Activated CD8-positive, alpha-beta T cell treated with anti-CD3 and anti-CD28 coated beads, Interleukin-2, amount 10 ng/mL, durations not matched to agents 7 days and 5 days (primary cell): ENCODE results near the gene CCDC150. TPM values are rescaled to one million over a fixed set of nuclear protein-coding genes. Genes with fewer than 3 reads are reported as not detected.

Source experiments
- ATAC-seq: fragments of 150-1000 bp; cut with Tn5 transposase; one replicate; pipeline ENCODE4 v1.10.0; 2021; ENCODE audit warnings: moderate library complexity
- CTCF ChIA-PET: fragments of 350-600 bp; sonication (Branson Sonifier 250); formaldehyde crosslinking; loops from one replicate; lab custom pipeline; 2021; ENCODE audit warnings: antibody characterized with exemption; lab: Charles Lee
- POLR2A ChIA-PET: fragments of 350-600 bp; sonication (Branson Sonifier 250); formaldehyde crosslinking; loops from one replicate; lab custom pipeline; 2021; ENCODE audit warnings: antibody characterized with exemption; lab: Charles Lee
- DNase-seq: peaks from one replicate; pipeline ENCODE4 v3.0.0-alpha.2; 2020
- H3K27ac Mint-ChIP-seq: one replicate; pipeline ENCODE4 v1.8.0; 2021; ENCODE audit warnings: mild to moderate bottlenecking, mixed read lengths
- H3K27me3 Mint-ChIP-seq: one replicate; pipeline ENCODE4 v1.8.0; 2021; ENCODE audit warnings: low read depth, mixed read lengths
- H3K36me3 Mint-ChIP-seq: one replicate; pipeline ENCODE4 v1.8.0; 2021; ENCODE audit warnings: low read depth, mixed read lengths
- H3K4me1 Mint-ChIP-seq: one replicate; pipeline ENCODE4 v1.8.0; 2021; ENCODE audit warnings: low read depth, mixed read lengths
- H3K4me3 Mint-ChIP-seq: one replicate; pipeline ENCODE4 v1.8.0; 2021; ENCODE audit warnings: mild to moderate bottlenecking, mixed read lengths
- H3K9me3 Mint-ChIP-seq: one replicate; pipeline ENCODE4 v1.8.0; 2022; ENCODE audit warnings: mixed read lengths; ENCODE audit not compliant: insufficient read depth
- total RNA-seq, 2 experiments: library from RNA; stranded (reverse); gene quantifications; one replicate each; pipeline ENCODE4 v1.2.3, GENCODE V29; 2021

CCDC150 gene
- total RNA-seq, 2 experiments from 2014 or later: 17.3 to 23.9 TPM

DNA sequence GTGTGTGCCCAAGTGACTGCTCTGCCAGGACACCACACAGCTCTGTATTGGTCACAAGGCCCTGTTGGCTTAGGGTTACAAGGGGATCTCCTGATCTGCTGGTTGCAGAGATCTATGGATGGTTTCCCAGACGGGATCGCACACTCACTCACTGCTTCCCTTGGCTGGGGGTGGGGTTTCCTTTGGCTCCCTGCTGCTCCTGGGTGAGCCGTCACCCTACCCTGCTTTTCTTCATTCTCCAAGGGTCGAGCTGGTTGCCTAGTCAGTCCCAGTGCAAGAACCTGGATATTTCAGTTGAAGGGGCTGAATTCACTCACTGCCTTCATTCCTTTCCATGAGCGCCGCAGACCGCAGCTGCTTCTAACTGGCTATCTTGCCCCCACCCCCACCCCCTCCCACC, 103.7 kb downstream of the CCDC150 start:
- Mint-ChIP-seq H3K27me3 (peaks cover 3% of the 10 kb centered on the region), H3K27ac (no peak overlapping the region), H3K9me3 (peaks cover 14% of the 10 kb centered on the region), H3K4me1 (peaks cover 5% of the 10 kb centered on the region), H3K36me3 (peaks cover 24% of the 10 kb centered on the region), H3K4me3 (no peak overlapping the region)
- POLR2A ChIA-PET: no interaction called here
- DNase-seq (no peak), ATAC-seq (no peak)
- CTCF ChIA-PET: no interaction called here

DNA sequence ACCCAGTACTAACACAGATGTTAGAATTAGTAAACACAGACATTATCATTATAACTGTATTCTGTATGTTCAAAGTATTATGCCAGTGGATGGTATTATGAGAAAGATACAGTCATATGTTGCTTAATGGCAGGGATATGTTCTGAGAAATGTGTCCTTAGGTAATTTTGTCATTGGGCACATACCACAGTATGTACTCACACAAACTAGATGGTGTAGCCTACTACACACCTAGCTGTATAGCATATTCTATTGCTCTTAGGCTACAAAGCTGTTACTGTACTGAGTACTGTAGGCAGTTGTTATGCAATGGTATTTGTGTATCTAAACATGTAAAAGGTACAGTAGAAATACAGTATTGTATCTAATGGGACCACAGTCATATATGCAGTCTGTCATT, 106.2 kb downstream of the CCDC150 start:
- ChIA-PET CTCF (no interaction called here), POLR2A (no interaction called here)
- Mint-ChIP-seq H3K27ac (no peak overlapping the region), H3K36me3 (peaks cover 12% of the 10 kb centered on the region), H3K4me1 (peaks cover 22% of the 10 kb centered on the region), H3K4me3 (no peak overlapping the region), H3K9me3 (peaks cover under 1% of the 10 kb centered on the region), H3K27me3 (no peaks in the 10 kb centered on the region)
- DNase-seq (no peak), ATAC-seq (no peak)

DNA sequence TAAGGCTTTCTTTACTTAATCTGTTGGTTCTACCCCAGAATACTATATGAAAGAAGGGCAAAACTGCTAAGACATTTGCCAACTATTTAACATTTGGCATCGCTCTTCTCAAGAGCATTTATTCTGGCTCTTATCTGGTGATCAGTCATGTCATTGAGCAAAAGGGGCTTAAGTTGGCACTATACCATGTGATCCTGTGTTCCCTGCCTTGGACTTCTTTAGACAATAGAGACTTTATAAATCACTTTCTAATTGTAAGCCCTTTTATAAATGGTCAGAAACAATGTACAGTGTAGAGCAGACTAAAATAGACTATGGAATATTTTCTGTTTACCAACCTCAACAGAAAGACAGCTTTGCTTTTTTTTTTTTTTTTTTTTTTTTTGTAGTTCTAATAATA, 107.9 kb downstream of the CCDC150 start:
- ATAC-seq (no peak), DNase-seq (no peak)
- CTCF ChIA-PET: no interaction called here
- Mint-ChIP-seq H3K4me3 (no peak overlapping the region), H3K36me3 (peaks cover 7% of the 10 kb centered on the region), H3K27me3 (no peaks in the 10 kb centered on the region), H3K27ac (no peak overlapping the region), H3K9me3 (no peaks in the 10 kb centered on the region), H3K4me1 (peaks cover 27% of the 10 kb centered on the region)
- POLR2A ChIA-PET: no interaction called here

DNA sequence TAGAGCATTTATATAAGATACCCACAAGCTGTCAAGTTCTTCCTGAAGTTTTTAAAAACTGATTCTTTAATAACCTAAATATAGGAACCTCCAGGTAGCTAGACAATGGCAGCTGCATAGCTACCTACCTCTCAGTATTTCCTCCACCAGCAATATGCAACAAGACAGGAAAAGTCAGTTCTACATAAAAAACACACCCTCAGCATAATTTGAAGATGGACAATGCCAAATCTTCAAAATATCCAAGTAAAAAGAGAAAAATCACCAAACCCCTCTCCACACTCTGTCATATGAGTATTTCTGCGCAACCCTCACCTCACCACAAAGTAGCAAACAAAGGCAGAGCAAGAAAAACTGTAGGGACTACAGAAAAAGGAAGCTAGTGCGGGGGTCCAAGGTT, 108.6 kb downstream of the CCDC150 start:
- Mint-ChIP-seq H3K9me3 (no peaks in the 10 kb centered on the region), H3K27me3 (no peaks in the 10 kb centered on the region), H3K27ac (no peak overlapping the region), H3K4me3 (no peak overlapping the region), H3K4me1 (peaks cover 27% of the 10 kb centered on the region), H3K36me3 (peaks cover 7% of the 10 kb centered on the region)
- DNase-seq: no peak
- ChIA-PET POLR2A (interaction anchor here (0.7 kb wide), 2 partner anchors 19 to 443 kb away, joined by 3 to 4 read pairs; no protein-coding TSS in a partner anchor), CTCF (no interaction called here)
- ATAC-seq: no peak

DNA sequence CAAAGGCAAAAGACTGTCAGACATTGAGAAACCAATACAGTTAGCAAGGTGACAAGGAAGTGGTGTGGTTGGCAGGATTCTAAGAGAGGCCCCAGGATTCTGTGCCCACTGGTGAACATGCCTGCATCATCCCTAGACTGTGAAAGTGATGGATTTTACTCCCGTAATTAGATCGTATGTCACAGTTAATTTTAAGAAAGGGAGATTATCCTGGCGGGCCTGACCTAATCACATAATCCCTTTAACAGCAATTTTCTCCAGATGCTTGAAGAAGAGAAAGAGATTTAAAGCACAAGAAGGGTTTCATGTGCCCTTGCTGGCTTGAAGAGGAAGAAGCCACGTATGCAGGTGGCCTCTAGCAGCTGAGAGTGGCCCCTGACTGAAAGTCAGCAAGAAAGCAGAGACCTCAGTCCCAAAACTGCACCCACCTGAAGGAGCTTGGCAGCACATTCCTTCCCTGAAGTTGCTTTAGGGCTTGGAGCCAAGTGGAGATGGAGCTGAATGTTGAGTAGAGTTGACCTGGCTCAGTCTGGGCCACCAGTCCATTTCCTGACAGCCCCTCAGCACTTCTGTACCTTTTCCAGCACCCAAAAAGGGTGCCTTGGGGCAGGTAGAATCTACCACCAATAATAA, 110.9 kb downstream of the CCDC150 start:
- Mint-ChIP-seq H3K36me3 (peaks cover 8% of the 10 kb centered on the region), H3K27ac (peak overlapping the region; percentile 26), H3K27me3 (no peaks in the 10 kb centered on the region), H3K4me1 (peaks cover 27% of the 10 kb centered on the region), H3K9me3 (peaks cover 1% of the 10 kb centered on the region), H3K4me3 (no peak overlapping the region)
- ATAC-seq (peak; percentile 22), DNase-seq (no peak)
- ChIA-PET CTCF (interaction anchor here (0.6 to 1.8 kb wide), 34 partner anchors 10 to 699 kb away, joined by 3 to 21 read pairs (median 4); partner anchors contain the start of gene CCDC150), POLR2A (interaction anchor here (0.6 to 0.9 kb wide), 2 partner anchors 136 to 766 kb away, joined by 3 read pairs; partner anchors contain the start of gene MOB4)

DNA sequence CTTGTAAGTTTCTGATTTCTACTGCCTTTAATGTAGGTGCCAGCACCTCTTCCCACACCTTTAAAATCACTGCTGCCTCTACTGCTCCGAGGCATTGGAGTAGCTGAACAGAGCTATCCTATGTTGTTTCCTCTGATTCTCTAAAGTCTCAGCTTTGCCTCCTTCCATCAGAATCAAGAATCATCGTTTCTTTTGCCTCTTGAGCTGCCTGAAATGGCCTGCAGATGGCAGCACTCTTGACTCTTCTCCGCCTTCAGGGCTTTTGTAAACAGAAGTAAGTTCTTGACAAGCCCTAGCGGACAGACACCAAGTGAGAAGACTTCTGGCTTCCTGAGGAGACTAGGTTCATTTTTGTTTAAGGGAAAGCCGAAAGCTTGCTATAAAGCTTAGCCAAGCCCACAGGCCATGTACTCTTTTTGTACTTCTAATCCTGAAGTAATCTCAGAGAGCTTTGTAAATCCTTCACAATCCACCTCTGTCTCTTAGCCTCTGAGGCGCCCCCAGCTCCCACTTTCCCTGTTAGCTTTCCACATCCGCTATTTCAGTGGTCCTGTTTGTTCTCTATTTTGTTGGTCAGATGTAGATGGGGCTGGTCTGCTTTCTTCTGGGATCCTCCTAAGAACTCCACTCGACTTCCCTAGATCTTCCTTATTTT, 111.6 kb downstream of the CCDC150 start:
- peak; percentile 95 for ATAC-seq
- peaks cover 14% of the 10 kb centered on the region for H3K36me3 Mint-ChIP-seq
- ChIA-PET POLR2A (interaction anchor here (0.9 kb wide), 1 partner anchor 765 kb away, joined by 3 read pairs; the partner anchor contains the start of gene MOB4), CTCF (interaction anchor here (0.6 to 1.8 kb wide), 37 partner anchors 9 to 699 kb away, joined by 3 to 21 read pairs (median 3); partner anchors contain the start of gene CCDC150)
- H3K4me3 Mint-ChIP-seq: no peak overlapping the region
- DNase-seq: peak; percentile 80
- peaks cover 8% of the 10 kb centered on the region for H3K9me3 Mint-ChIP-seq
- H3K4me1 Mint-ChIP-seq: peaks cover 27% of the 10 kb centered on the region
- H3K27me3 Mint-ChIP-seq: no peaks in the 10 kb centered on the region
- no peak overlapping the region for H3K27ac Mint-ChIP-seq

DNA sequence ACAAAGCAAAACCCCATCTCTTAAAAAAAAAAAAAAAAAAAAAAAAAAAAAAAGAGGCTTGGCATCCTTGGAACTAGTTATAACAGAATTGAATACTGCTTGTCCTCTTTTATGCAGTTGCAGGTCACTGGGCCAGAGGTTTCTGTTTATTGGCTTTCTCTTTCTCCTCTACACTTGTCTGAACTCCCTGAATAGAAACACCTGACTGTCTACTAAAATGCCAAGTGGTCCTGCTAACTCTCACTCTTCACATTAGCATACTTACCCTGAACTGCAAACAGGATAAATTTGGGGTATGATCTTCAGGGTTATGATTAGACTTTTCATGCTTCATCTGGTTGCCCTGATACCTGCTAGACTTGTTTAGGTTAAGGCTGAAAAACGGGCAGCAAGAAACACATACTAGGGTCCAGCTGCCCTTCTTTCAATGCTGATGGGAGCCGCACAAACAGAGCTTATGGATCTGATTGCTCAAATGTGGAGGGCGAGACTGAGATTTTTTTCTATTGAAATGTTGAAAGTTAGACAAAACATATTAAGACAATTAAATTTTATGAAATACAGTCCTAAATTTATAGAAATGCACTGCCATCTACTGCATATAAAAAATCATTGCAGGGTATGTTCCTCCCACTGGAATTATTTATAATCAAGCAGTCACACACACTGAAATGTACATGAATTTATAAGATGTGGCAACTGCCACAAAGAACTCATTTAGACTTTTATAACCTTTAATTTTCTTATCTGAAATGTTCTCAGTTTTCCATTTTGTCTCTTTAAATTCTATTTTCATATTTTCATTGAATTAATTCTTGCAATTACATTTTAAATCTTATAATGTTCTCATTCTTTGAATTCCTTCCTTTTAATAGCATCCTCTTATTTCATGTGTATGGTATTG, 119.2 kb downstream of the CCDC150 start:
- Mint-ChIP-seq H3K27ac (no peak overlapping the region), H3K36me3 (peaks cover 45% of the 10 kb centered on the region), H3K27me3 (no peaks in the 10 kb centered on the region), H3K9me3 (peaks cover 13% of the 10 kb centered on the region), H3K4me3 (no peak overlapping the region), H3K4me1 (peaks cover 2% of the 10 kb centered on the region)
- no peak for DNase-seq
- ChIA-PET CTCF (interaction anchor here (0.6 to 2.1 kb wide), 3 partner anchors 8 to 632 kb away, joined by 3 to 17 read pairs (median 3); no protein-coding TSS in a partner anchor), POLR2A (no interaction called here)
- no peak for ATAC-seq

DNA sequence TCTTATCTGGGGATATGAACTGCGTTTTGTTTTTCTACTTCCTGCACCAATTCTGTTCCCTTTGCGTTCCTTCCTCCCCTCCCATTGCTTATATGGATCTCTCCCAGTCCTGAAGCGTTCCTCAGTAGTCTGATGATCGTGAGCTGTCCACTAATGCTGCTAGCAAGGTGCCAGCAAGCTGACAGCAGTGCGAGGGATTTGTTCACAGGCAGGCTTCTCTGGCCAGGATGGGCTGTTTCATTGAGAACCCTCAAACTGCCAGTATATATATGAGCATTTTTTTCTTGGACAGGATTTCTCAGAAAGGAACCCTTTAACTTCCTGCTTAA, 119.8 kb downstream of the CCDC150 start:
- CTCF ChIA-PET: interaction anchor here (2.1 kb wide), 1 partner anchor 8 kb away, joined by 17 read pairs; no protein-coding TSS in a partner anchor
- POLR2A ChIA-PET: no interaction called here
- Mint-ChIP-seq H3K4me3 (no peak overlapping the region), H3K9me3 (peaks cover 13% of the 10 kb centered on the region), H3K27ac (no peak overlapping the region), H3K36me3 (peaks cover 52% of the 10 kb centered on the region), H3K27me3 (no peaks in the 10 kb centered on the region), H3K4me1 (peaks cover 2% of the 10 kb centered on the region)
- DNase-seq: no peak
- ATAC-seq: no peak

DNA sequence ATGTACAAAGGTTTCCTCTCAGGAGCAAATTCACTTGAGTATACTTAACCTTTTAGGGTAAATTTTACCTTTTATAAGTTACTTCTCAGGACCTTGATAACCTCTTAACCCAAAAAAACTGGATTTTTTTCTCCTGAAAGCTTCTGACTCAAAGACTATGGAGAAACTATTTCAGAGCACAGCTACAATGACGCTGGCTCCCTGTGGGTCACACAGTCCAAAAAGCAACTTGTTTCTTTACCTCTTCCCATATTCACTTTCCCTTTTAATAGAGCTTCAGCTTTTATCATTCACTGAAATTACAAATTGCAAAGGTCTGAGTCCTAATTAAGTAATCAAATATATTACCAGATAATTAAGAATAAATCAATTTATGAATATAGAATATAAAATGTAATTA, 127.6 kb downstream of the CCDC150 start:
- H3K4me1 Mint-ChIP-seq: no peaks in the 10 kb centered on the region
- H3K4me3 Mint-ChIP-seq: no peak overlapping the region
- CTCF ChIA-PET: interaction anchor here (2.1 kb wide), 1 partner anchor 16 kb away, joined by 13 read pairs; no protein-coding TSS in a partner anchor
- POLR2A ChIA-PET: interaction anchor here (0.6 kb wide), 1 partner anchor 19 kb away, joined by 4 read pairs; no protein-coding TSS in a partner anchor
- no peaks in the 10 kb centered on the region for H3K27me3 Mint-ChIP-seq
- no peak for DNase-seq
- no peak for ATAC-seq
- H3K27ac Mint-ChIP-seq: no peak overlapping the region
- peaks cover 49% of the 10 kb centered on the region for H3K36me3 Mint-ChIP-seq
- no peaks in the 10 kb centered on the region for H3K9me3 Mint-ChIP-seq
